Mucosa of stomach (tissue), 1 donor: ENCODE results near the gene STIM1.

Experiments used
- H3K27me3 ChIP-seq: one replicate; pipeline ENCODE4 v1.7.0; 2013; ENCODE audit warnings: mild to moderate bottlenecking, low read length; ENCODE audit not compliant: control insufficient read depth, insufficient read depth
- H3K36me3 ChIP-seq: one replicate; pipeline ENCODE4 v1.7.0; 2013; ENCODE audit warnings: low read length; ENCODE audit not compliant: control insufficient read depth, insufficient read depth
- H3K4me1 ChIP-seq: one replicate; pipeline ENCODE4 v1.7.0; 2013; ENCODE audit warnings: mild to moderate bottlenecking, low read length; ENCODE audit not compliant: control insufficient read depth, insufficient read depth
- H3K4me3 ChIP-seq: one replicate; pipeline ENCODE4 v1.7.0; 2013; ENCODE audit warnings: low read length
- H3K9ac ChIP-seq: one replicate; pipeline ENCODE4 v1.7.0; 2013; ENCODE audit warnings: mild to moderate bottlenecking, low read length, moderate library complexity
- H3K9me3 ChIP-seq: one replicate; pipeline ENCODE4 v1.7.0; 2013; ENCODE audit warnings: mild to moderate bottlenecking, low read length, moderate library complexity; ENCODE audit not compliant: control insufficient read depth
- donor health status: Pancreatic carcinoma.

Gene STIM1

DNA sequence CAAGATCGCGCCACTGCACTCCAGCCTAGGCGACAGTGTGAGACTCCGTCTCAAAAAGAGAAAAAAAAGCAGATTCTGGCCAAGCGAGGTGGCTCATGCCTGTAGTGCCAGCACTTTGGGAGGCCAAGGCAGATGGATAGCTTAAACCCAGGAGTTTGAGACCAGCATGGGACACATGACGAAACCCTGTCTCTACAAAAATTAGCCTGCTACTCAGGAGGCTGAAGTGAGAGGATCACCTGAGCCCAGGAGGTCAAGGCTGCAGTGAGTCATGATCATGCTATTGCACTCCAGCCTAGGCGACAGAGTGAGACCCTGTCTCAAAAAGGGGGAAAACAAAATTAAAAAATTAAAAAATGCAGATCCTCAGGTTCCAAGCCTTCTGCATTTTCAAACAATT is 33.2 kb upstream of the STIM1 start:
- Histone ChIP-seq H3K36me3 (peaks cover 16% of the 10 kb centered on the region), H3K4me3 (no peak overlapping the region), H3K9me3 (no peaks in the 10 kb centered on the region), H3K9ac (no peak overlapping the region), H3K27me3 (no peaks in the 10 kb centered on the region), H3K4me1 (no peaks in the 10 kb centered on the region)

DNA sequence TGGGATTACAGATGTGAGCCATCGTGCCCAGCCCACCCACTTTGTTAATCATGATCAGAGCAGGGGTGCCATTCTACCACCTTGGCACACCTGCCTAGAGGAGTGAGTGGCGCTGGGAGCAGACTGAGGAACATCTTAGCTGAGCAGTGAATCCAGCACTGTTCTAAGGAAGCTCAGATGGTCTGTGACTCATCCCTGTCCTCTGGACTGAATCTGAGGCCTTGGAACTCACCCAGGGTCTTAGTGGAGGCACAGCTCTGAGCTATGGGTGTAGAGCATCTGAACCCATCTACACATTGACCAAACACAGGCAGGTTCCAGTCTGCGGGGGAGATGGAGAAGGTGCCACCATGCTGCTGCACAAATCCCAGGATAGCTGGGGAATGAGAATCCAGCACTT is 32.2 kb upstream of the STIM1 start:
- no peak overlapping the region for H3K9ac ChIP-seq
- no peaks in the 10 kb centered on the region for H3K27me3 ChIP-seq
- H3K4me3 ChIP-seq, result no peak overlapping the region
- peaks cover 16% of the 10 kb centered on the region for H3K36me3 ChIP-seq
- no peaks in the 10 kb centered on the region for H3K9me3 ChIP-seq
- no peaks in the 10 kb centered on the region for H3K4me1 ChIP-seq

DNA sequence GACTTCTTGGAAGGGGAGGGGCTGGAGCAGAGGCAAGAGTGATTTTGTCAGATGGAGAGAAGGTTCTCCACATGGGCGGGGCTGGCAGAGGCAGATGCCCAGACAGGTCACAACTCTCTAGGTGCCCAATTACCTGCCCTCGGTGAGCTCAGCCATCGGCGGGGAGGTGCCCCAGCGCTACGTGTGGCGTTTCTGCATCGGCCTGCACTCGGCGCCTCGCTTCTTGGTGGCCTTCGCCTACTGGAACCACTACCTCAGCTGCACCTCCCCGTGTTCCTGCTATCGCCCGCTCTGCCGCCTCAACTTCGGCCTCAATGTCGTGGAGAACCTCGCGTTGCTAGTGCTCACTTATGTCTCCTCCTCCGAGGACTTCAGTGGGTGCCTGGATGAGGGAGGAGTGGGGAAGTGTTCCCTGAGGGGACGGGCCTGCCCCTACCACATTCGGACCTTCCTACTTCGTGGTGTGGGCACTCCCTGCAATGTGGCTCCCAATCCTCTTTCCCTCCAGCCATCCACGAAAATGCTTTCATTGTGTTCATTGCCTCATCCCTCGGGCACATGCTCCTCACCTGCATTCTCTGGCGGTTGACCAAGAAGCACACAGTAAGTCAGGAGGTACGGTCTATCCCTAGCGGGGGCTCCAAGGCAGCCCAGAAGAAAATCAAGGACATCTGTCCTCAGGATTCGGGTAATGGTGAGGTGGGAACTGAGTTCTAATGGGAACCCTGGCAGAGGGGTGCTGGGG is 31.5 kb upstream of the STIM1 start:
- H3K9me3 ChIP-seq, result no peaks in the 10 kb centered on the region
- H3K4me1 ChIP-seq, result no peaks in the 10 kb centered on the region
- no peak overlapping the region for H3K9ac ChIP-seq
- H3K4me3 ChIP-seq, result no peak overlapping the region
- H3K27me3 ChIP-seq, result no peaks in the 10 kb centered on the region
- peaks cover 16% of the 10 kb centered on the region for H3K36me3 ChIP-seq

DNA sequence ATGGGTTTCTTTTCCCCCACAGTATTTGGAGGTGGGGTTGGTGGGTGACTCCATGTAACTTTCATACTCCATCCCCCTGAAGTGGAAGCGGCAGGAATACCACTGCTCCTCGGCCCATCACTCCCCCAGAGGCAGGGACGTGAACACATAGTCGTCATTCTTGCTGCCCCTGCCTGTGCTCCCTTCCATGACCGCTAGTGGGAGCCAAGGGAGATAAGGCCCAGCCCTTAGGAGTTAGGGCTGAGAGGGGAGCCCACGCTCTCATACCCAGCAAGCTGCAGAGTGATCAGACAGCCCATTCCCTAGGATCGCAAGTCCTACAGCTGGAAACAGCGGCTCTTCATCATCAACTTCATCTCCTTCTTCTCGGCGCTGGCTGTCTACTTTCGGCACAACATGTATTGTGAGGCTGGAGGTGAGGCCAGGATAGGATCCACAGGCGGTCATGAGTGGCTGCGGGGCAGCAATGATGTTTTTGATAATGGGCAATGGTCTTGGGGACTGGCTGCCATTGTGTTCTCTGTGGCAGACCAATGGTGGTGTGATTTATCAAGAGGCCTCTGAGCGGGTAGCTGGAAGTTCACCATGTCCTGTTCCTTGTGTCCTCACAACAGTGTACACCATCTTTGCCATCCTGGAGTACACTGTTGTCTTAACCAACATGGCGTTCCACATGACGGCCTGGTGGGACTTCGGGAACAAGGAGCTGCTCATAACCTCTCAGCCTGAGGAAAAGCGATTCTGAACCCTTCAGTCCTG is 30.6 kb upstream of the STIM1 start:
- no peak overlapping the region for H3K4me3 ChIP-seq
- H3K9me3 ChIP-seq, result no peaks in the 10 kb centered on the region
- H3K9ac ChIP-seq, result no peak overlapping the region
- H3K36me3 ChIP-seq, result peaks cover 16% of the 10 kb centered on the region
- H3K4me1 ChIP-seq, result no peaks in the 10 kb centered on the region
- H3K27me3 ChIP-seq, result no peaks in the 10 kb centered on the region

DNA sequence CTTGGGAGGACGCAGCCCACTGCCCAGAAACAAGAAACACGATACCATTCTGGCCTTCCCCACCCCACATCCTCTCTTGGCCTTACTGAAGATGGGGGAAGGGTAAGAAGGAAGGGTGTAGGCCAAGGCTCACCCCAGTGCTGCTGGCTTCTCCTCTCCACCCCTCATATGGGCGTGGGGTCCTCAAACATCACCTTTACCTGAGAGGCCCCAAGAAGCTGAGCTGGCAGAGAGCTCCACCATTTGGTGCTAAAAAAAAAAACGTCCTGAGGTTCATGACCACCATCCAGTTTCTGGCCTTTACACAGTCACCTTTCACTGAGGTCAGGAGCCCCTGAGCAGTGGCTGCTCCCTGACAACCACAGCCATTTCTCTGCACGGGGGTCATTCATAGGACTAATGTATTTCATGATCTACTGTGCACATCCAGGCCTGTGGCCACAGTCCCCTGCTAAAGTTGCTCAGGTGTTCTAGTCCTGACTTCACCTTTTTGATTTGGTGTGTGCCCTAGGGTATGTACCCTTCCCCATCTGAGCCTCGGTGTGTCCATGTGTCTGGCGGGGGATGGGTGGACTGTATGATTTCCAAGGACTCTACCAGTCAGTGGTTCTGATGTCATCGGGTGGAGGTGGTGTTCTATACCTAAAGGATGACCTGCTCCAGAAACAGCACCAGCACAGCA is 29.9 kb upstream of the STIM1 start:
- peaks cover 16% of the 10 kb centered on the region for H3K36me3 ChIP-seq
- H3K27me3 ChIP-seq, result no peaks in the 10 kb centered on the region
- H3K9ac ChIP-seq, result no peak overlapping the region
- no peak overlapping the region for H3K4me3 ChIP-seq
- no peaks in the 10 kb centered on the region for H3K9me3 ChIP-seq
- no peaks in the 10 kb centered on the region for H3K4me1 ChIP-seq

DNA sequence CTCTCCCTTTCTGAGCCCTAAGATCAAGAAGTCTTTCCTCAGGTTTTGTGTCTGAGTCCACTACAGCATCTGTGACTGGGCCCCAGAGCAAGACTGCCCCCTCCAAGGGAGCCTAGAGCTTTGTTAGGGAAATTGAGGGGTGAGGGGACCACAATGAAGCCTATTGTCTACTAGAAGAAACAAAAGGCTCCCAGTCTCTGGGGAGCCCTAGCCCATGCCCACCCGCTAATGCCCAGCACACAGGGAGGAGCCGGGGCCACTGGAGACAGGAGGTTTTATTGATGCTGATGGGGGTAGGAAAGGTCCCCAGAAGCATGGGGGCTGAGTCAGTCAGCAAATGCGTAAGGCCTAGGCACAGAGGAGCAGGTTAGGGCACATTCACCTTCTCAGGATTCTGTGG is 28.7 kb upstream of the STIM1 start:
- Histone ChIP-seq H3K27me3 (no peaks in the 10 kb centered on the region), H3K4me3 (no peak overlapping the region), H3K9ac (no peak overlapping the region), H3K36me3 (peaks cover 16% of the 10 kb centered on the region), H3K9me3 (no peaks in the 10 kb centered on the region), H3K4me1 (no peaks in the 10 kb centered on the region)

DNA sequence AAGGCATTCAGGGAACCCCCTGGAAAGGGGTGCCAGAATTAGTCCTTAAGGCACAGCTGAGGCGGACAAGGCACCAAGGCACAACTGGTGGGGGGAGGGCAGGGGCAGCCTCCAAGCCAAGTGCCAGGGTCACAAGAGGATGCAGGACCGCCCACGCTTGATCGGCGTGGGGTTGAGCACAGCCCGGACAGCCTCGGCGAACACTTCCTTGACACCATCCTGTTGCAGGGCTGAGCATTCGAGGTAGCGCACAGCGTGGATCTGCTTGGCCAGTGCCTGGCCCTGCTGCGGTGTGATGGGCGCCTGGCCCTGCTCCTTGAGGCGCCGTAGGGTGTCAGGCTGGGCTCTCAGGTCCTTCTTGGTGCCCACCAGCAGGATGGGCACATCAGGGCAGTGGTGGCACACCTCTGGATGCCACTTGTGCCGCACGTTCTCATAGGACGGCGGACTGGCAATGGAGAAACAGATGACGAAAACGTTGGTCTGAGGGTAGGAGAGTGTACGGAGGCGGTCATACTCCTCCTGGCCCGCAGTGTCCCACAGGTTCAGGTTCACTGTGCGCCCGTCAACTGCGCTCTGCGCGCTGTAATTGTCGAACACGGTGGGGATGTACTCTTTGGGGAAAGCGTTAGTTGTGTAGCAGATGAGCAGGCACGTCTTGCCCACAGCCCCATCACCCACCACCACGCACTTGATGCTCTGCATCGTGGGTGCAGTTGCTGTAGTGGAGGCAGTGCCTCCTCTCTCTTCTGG is 27.9 kb upstream of the STIM1 start:
- peaks cover 16% of the 10 kb centered on the region for H3K36me3 ChIP-seq
- H3K4me3 ChIP-seq, result no peak overlapping the region
- H3K9me3 ChIP-seq, result no peaks in the 10 kb centered on the region
- H3K4me1 ChIP-seq, result peaks cover 8% of the 10 kb centered on the region
- no peaks in the 10 kb centered on the region for H3K27me3 ChIP-seq
- H3K9ac ChIP-seq, result no peak overlapping the region

DNA sequence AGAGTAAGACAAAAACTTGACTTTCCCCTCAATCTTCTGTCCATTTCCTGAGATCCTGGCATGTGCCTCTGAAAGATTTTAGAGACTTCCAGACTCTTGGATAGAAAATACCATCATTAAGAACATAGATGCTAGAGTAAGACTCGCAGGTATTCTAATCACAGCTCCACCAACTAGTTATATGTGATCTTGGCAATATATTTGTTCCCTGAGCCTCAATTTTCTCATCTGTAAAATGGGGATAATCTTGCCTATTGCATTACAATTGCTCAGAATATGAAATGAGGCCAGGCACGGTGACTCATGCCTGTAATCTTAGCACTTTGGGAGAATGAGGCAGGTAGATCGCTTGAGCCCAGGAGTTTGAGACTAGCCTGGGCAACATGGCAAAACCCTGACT is 25.4 kb upstream of the STIM1 start:
- Histone ChIP-seq H3K4me3 (no peak overlapping the region), H3K9ac (no peak overlapping the region), H3K36me3 (peaks cover 16% of the 10 kb centered on the region), H3K9me3 (no peaks in the 10 kb centered on the region), H3K4me1 (peaks cover 22% of the 10 kb centered on the region), H3K27me3 (no peaks in the 10 kb centered on the region)

DNA sequence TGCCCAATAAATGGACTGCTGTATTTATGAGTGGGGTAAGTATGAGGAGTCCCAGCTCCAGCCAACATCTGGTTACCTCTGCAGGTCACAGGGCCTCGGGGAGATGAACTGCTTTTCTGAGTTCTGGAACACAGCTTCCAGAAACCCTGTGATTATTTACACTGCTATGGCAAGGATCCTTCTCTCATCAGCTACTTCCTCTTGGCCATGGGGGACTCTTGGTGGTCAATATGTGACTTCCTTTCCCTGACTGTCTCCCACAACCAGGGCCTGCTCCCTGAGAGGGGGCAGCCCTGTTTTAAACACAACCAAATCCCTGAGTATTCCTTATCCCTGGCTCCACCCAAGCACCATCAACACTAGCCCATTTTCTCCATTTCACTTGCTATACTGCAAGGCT is 24.7 kb upstream of the STIM1 start:
- H3K9me3 ChIP-seq, result no peaks in the 10 kb centered on the region
- peaks cover 16% of the 10 kb centered on the region for H3K36me3 ChIP-seq
- peaks cover 28% of the 10 kb centered on the region for H3K4me1 ChIP-seq
- no peak overlapping the region for H3K9ac ChIP-seq
- H3K4me3 ChIP-seq, result no peak overlapping the region
- no peaks in the 10 kb centered on the region for H3K27me3 ChIP-seq

DNA sequence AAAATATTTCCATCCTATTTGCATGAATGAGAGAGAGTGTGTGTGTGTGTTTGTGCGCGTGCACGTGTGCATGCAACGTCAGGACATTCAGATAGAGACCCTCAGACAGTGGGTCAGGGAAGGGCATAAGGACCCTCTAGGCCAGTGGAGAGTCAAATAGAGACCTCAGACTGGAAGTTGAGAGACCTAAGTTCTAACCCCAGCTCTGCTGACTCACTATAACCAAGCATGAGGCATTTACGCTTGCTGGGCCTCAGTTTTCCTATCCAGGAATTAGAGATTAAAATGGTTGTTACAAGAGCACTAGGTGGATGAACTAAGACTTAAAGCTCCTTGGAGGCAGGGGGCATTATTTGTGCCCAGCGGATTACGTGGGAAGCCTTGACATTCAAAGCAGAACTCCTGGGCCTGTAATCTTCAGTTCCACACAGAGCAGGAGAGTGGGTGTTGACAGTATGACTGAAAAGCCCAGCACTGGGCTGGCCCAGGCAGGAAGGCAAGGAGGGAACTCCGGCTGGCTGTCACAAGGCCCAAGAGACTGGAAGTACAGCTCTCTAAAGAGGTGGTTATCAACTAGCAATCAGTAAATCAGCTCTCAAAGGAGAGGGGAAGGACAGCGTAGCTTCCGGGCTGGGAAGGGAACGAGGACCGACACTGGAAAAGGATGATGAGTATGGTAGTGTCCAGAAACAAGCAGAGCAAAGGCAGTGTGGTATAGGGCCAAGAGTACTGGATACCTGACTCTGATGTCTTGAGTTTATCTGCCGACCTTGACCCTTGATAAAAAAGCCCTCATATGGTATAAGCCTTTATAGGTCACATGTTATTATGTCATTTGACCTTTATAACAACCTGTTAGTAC is 23.9 kb upstream of the STIM1 start:
- Histone ChIP-seq H3K27me3 (no peaks in the 10 kb centered on the region), H3K4me1 (peaks cover 28% of the 10 kb centered on the region), H3K9ac (no peak overlapping the region), H3K9me3 (no peaks in the 10 kb centered on the region), H3K36me3 (peaks cover 7% of the 10 kb centered on the region), H3K4me3 (no peak overlapping the region)

DNA sequence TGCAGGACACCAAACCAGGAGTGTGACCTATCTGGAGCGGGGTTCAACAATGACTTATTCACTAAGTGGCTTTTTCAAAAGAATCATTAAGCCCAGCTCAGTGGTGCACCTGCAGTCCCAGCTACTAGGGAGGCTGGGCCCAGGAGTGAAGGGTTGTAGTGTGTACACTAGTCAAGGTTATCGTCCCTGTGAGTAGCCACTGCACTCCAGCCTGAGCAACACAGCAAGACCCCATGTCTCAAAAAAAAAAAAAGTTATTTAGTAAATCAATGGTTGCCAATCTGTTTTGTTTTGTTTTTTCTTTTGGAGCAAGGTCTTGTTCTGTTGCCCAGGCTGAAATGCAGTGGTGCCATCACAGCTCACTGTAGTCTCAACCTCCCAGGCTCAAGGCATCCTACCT is 22.6 kb upstream of the STIM1 start:
- Histone ChIP-seq H3K27me3 (no peaks in the 10 kb centered on the region), H3K9me3 (no peaks in the 10 kb centered on the region), H3K36me3 (no peaks in the 10 kb centered on the region), H3K4me3 (no peak overlapping the region), H3K9ac (no peak overlapping the region), H3K4me1 (peaks cover 38% of the 10 kb centered on the region)
